Right atrium auricular region (tissue), 2 donors: ENCODE data around the gene CAPN15. TPM values are rescaled to one million over a fixed set of nuclear protein-coding genes. Genes with fewer than 3 reads are reported as not detected.
A peak's percentile ranks its signal among the peaks of the same experiment; 100 is the strongest.
"Not testable (repeated sequence)": the region's sequence is repeated elsewhere in the genome, so short reads cannot be mapped to it uniquely, and the experiment has no call there.

Source experiments
- DNase-seq: peaks from one replicate; pipeline ENCODE4 v3.0.0-alpha.2; 2019; ENCODE audit warnings: low spot score
- H3K27ac ChIP-seq, 2 donors: fragments of 200-600 bp; sonication (generic); 1 replicate in 1 of 2; 2 replicates in 1 of 2; pipeline ENCODE4 v1.5.1; 2016 to 2019
- H3K27me3 ChIP-seq, 2 donors: fragments of 200-600 bp; sonication (generic); one replicate each; pipeline versions ENCODE4 v1.5.1 to v1.6.0; 2017 to 2019
- H3K36me3 ChIP-seq: fragments of 200-600 bp; sonication (generic); one replicate; pipeline ENCODE4 v1.5.1; 2016
- H3K4me1 ChIP-seq, 2 donors: fragments of 200-600 bp; sonication (generic); one replicate each; pipeline versions ENCODE4 v1.5.1 to v1.6.0; 2017 to 2019
- H3K4me3 ChIP-seq, 2 donors: fragments of 200-600 bp; sonication (generic); 1 replicate in 1 of 2; 2 replicates in 1 of 2; pipeline ENCODE4 v1.5.1; 2017 to 2019; ENCODE audit warnings: mild to moderate bottlenecking in 1 of 2, moderate library complexity in 1 of 2
- H3K9me3 ChIP-seq, 2 donors: fragments of 200-600 bp; sonication (generic); one replicate each; pipeline ENCODE4 v1.5.1; 2019
- total RNA-seq, 2 donors: library from RNA; depleted of rRNA; stranded (reverse); fragments of >200 nt; gene quantifications; one replicate each; pipeline ENCODE4 v1.1.0, GENCODE V29; 2016
- TF ChIP-seq, protein P1 (sequence below), 2 donors: fragments of 200-600 bp; sonication (generic); IDR thresholded peaks; one replicate each; pipeline ENCODE4 v1.5.1; 2019; ENCODE audit warnings: antibody characterized with exemption in 2 of 2

Gene CAPN15
- total RNA-seq, result 10 to 100 TPM; 18.5 to 28.1 TPM

DNA sequence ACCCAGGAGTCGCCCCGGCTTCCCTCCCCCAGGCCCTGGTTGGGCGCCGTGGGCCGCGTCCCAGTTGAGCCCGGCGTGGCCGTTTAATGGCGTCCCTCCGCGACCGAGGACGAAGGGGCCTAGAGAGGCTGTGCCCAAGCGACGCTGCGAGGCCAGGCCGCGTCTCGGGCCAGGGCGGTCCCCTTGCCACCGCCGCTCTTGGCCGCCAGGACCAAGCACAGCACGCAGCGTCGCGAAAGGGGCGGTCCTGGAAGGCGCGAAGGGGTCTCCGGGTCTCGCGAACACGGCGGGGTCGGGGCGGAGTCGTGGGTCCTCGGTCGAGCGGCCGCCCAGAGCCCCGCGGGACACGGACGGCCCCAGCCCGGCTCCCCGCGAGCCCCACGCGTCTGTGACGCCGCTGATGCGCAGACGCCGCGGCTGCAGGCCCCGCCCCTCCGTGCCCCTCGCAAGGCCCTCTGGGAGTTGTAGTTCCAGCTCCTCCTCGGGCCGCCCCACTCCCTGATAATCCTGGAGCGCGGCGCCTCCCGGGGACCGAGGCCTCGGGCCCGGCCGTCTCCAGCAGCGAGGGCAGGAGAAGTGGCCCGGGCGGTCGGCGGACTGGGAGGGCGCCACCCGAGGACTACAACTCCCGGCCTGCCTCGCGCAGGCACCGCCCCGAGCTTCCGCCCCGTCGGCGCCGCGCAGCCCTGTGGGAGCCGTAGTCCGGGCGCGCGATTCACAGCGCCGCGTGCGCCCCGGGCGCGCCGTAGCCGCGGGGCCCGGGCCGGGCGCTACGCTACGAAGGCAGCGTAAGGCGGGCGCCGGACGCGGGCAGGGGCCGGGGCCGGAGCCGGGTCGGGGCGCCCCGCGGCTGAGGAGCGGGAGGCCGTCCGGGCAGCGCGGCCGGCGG is at the start of gene CAPN15:
Gene CAPN15, plus strand, starts transcription at position 698 of the 889 bp plus-strand sequence. CDS start 19,127 bp downstream, outside the sequence.
- no peaks in the 10 kb centered on the region for H3K36me3 ChIP-seq
- peaks cover 0 to 46% of the 10 kb centered on the region in 2 donors for H3K4me1 ChIP-seq
- H3K4me3 ChIP-seq, result peak within 1 kb of the TSS; percentile 60 to 79
- DNase-seq, result peak; percentile 86
- H3K27me3 ChIP-seq, result no peaks in the 10 kb centered on the region
- H3K27ac ChIP-seq, result peak within 1 kb of the TSS; percentile 96 to 98
- no peaks in the 10 kb centered on the region for H3K9me3 ChIP-seq
- TF ChIP-seq, protein P1, sequence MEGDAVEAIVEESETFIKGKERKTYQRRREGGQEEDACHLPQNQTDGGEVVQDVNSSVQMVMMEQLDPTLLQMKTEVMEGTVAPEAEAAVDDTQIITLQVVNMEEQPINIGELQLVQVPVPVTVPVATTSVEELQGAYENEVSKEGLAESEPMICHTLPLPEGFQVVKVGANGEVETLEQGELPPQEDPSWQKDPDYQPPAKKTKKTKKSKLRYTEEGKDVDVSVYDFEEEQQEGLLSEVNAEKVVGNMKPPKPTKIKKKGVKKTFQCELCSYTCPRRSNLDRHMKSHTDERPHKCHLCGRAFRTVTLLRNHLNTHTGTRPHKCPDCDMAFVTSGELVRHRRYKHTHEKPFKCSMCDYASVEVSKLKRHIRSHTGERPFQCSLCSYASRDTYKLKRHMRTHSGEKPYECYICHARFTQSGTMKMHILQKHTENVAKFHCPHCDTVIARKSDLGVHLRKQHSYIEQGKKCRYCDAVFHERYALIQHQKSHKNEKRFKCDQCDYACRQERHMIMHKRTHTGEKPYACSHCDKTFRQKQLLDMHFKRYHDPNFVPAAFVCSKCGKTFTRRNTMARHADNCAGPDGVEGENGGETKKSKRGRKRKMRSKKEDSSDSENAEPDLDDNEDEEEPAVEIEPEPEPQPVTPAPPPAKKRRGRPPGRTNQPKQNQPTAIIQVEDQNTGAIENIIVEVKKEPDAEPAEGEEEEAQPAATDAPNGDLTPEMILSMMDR (IDR thresholded peaks at IDR 0.05), result peak in 1 of 2 donors; percentile 8

DNA sequence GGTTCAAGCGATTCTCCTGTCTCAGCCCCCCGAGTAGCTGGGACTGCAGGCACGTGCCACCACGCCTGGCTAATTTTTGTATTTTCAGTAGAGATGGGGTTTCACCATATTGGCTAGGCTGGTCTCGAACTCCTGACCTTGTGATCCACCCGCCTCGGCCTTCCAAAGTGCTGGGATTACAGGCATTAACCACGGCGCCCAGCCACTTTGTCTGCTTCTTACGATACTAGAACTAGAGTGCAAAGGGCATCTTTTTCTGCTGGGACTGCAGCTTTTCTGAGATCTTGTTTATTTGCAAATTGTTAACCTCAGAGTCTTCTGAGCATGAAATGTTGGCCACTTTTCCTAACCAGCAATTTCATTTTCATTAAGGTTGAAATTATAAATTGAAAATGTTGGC is 49.2 kb upstream of the CAPN15 start:
- not testable (repeated sequence) for DNase-seq, H3K27me3 ChIP-seq, H3K9me3 ChIP-seq, H3K4me3 ChIP-seq, H3K27ac ChIP-seq, H3K36me3 ChIP-seq
- H3K4me1 ChIP-seq, result peaks cover 0 to 11% of the 10 kb centered on the region in 2 donors

DNA sequence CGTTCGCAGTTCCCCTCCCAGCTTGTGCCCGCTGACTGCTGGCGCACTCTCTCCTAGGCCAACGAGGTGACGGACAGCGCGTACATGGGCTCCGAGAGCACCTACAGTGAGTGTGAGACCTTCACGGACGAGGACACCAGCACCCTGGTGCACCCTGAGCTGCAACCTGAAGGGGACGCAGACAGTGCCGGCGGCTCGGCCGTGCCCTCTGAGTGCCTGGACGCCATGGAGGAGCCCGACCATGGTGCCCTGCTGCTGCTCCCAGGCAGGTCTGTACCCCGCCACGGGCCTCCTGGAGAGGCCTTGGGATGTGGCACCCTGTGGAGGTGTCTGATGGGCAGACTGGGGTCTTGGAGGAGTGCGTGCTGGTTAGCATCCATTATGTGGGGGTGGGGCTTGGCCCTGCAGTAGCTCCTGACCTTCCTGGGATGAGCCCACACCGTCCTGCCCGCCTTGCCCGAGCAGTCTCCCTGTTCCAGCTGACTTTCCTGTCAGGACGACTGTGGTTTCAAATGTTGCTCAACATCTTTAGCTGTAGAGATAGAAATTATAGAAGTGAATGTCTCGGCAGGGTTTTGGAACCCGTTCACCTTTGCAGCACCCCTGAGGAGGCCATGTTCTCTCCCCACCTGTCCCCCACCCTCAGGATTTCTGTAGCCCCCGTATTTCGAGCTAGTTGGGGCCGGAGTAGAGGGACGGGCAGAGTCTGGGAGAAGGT is 44.9 kb upstream of the CAPN15 start:
- H3K36me3 ChIP-seq, result no peaks in the 10 kb centered on the region
- peaks cover 0 to 14% of the 10 kb centered on the region in 2 donors for H3K4me1 ChIP-seq
- no peak overlapping the region for H3K4me3 ChIP-seq
- H3K27me3 ChIP-seq, result no peaks in the 10 kb centered on the region
- TF ChIP-seq, protein P1 (IDR thresholded peaks at IDR 0.05), result no peak
- no peaks in the 10 kb centered on the region for H3K9me3 ChIP-seq
- no peak for DNase-seq
- H3K27ac ChIP-seq, result peak overlapping the region; percentile 59 to 75

DNA sequence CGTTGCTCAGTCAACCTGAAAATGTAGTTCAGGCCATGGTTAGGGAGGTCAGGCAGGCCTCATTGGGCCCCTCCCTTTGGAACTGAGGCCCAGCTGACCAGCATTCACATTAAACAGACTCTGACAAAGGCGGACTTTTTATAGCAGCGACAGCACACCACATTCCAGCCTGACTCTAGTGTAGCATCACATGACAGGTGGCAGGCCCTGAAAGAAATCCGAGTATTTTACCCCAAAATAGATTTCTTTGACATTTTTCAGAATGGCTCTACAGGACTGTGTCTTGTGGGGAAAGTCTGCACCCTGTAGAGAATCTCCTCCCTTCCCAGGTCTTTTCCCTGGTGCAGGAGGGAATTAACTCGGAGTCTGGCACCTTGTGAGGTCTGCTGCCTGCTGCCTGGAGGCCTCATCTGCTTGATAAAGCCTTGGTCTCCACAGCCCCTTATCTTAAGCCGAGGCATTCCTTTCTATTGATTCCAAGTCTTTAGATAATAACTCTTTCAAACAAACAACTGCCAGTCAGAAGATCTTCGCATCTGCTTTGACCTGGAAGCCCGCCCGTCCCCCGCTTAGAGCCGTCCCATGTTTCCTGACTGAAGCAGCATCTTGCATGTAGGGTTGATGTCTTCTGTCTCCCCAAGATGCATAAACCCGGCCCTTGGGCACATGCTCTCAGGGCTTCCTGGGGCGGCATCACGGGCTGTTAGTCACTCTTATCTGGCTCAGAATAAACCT is 44.0 kb upstream of the CAPN15 start:
- Histone ChIP-seq H3K4me1 (peaks cover 0 to 13% of the 10 kb centered on the region in 2 donors), H3K4me3 (no peak overlapping the region), H3K36me3 (no peaks in the 10 kb centered on the region), H3K27me3 (no peaks in the 10 kb centered on the region), H3K9me3 (no peaks in the 10 kb centered on the region), H3K27ac (peak overlapping the region; percentile 59 to 75)
- TF ChIP-seq, protein P1 (IDR thresholded peaks at IDR 0.05), result no peak
- DNase-seq, result no peak

DNA sequence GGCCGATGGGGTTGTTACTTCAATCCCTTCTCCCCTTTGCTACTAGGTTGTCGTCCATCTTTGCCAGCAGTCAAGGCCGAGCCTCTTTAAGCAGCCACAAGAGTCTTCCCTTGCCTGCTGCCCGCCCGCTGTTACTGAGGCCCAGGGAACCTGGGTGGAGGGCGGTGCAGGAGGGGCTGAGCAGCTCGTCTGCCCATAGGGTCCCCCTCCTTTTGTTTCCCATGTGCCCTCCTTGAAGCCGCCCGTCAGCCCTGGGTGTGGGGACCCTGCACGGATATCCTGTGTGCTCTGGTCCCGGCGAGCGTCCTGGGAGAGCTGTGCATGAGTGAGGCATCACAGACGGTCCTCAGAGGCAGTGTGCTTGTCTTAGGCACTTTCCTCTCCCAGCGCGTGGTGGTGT is 37.9 kb upstream of the CAPN15 start:
- H3K27ac ChIP-seq, result no peak overlapping the region
- no peaks in the 10 kb centered on the region for H3K9me3 ChIP-seq
- H3K4me3 ChIP-seq, result no peak overlapping the region
- H3K36me3 ChIP-seq, result peaks cover 30% of the 10 kb centered on the region
- H3K4me1 ChIP-seq, result no peaks in the 10 kb centered on the region
- no peaks in the 10 kb centered on the region for H3K27me3 ChIP-seq
- DNase-seq, result no peak
- TF ChIP-seq, protein P1 (IDR thresholded peaks at IDR 0.05), result no peak
